ENCODE results near the gene ZNF483.
A peak's percentile ranks its signal among the peaks of the same experiment; 100 is the strongest.
"Not testable (repeated sequence)": the region's sequence is repeated elsewhere in the genome, so short reads cannot be mapped to it uniquely, and the experiment has no call there.

ZNF483 gene

GRCh38 chr9:111501648-111502047 lies 23.3 kb upstream of the ZNF483 start:
- H3K4me1 ChIP-seq (ENCODE audit: control insufficient read depth in 1 of 2, insufficient read depth in 2 of 2, low read length in 2 of 2) = no peaks in the 10 kb centered on the region
- H3K4me3 ChIP-seq (ENCODE audit: low read depth in 1 of 2, low read length in 2 of 2) = no peak overlapping the region
- no peaks in the 10 kb centered on the region for H3K36me3 ChIP-seq (ENCODE audit: control insufficient read depth in 1 of 2, insufficient read depth in 2 of 2, low read length in 2 of 2)
- H3K27ac ChIP-seq (ENCODE audit: low read length) = no peak overlapping the region
- H3K9me3 ChIP-seq (ENCODE audit: control insufficient read depth in 1 of 2, low read length in 2 of 2) = peaks cover 0 to 2% of the 10 kb centered on the region in 2 donors
- H3K27me3 ChIP-seq (ENCODE audit: low read depth, low read length) = no peaks in the 10 kb centered on the region

GRCh38 chr9:111502506-111502905 lies 22.5 kb upstream of the ZNF483 start:
- H3K27ac ChIP-seq (ENCODE audit: low read length) = no peak overlapping the region
- H3K36me3 ChIP-seq (ENCODE audit: control insufficient read depth in 1 of 2, insufficient read depth in 2 of 2, low read length in 2 of 2) = no peaks in the 10 kb centered on the region
- H3K4me3 ChIP-seq (ENCODE audit: low read depth in 1 of 2, low read length in 2 of 2) = no peak overlapping the region
- H3K4me1 ChIP-seq (ENCODE audit: control insufficient read depth in 1 of 2, insufficient read depth in 2 of 2, low read length in 2 of 2) = no peaks in the 10 kb centered on the region
- no peaks in the 10 kb centered on the region for H3K27me3 ChIP-seq (ENCODE audit: low read depth, low read length)
- H3K9me3 ChIP-seq (ENCODE audit: control insufficient read depth in 1 of 2, low read length in 2 of 2) = peaks cover 0 to 2% of the 10 kb centered on the region in 2 donors

GRCh38 chr9:111511581-111511980 lies 13.4 kb upstream of the ZNF483 start:
- H3K4me3 ChIP-seq (ENCODE audit: low read depth in 1 of 2, low read length in 2 of 2); H3K27me3 ChIP-seq (ENCODE audit: low read depth, low read length); H3K27ac ChIP-seq (ENCODE audit: low read length): not testable (repeated sequence)

GRCh38 chr9:111514967-111515366 lies 10.0 kb upstream of the ZNF483 start:
- Histone ChIP-seq H3K27ac (ENCODE audit: low read length) (no peak overlapping the region), H3K4me3 (ENCODE audit: low read depth in 1 of 2, low read length in 2 of 2) (no peak overlapping the region), H3K27me3 (ENCODE audit: low read depth, low read length) (no peaks in the 10 kb centered on the region), H3K36me3 (ENCODE audit: control insufficient read depth in 1 of 2, insufficient read depth in 2 of 2, low read length in 2 of 2) (no peaks in the 10 kb centered on the region), H3K9me3 (ENCODE audit: control insufficient read depth in 1 of 2, low read length in 2 of 2) (no peaks in the 10 kb centered on the region), H3K4me1 (ENCODE audit: control insufficient read depth in 1 of 2, insufficient read depth in 2 of 2, low read length in 2 of 2) (no peaks in the 10 kb centered on the region)

More at GRCh38 chr9:111511581-111511980, 13.4 kb upstream of the ZNF483 start:
- H3K4me1 ChIP-seq (ENCODE audit: control insufficient read depth in 1 of 2, insufficient read depth in 2 of 2, low read length in 2 of 2); H3K9me3 ChIP-seq (ENCODE audit: control insufficient read depth in 1 of 2, low read length in 2 of 2); H3K36me3 ChIP-seq (ENCODE audit: control insufficient read depth in 1 of 2, insufficient read depth in 2 of 2, low read length in 2 of 2): not testable (repeated sequence)

- Histone ChIP-seq H3K27me3 (ENCODE audit: low read depth, low read length) (no peaks in the 10 kb centered on the region), H3K4me3 (ENCODE audit: low read depth in 1 of 2, low read length in 2 of 2) (no peak overlapping the region), H3K4me1 (ENCODE audit: control insufficient read depth in 1 of 2, insufficient read depth in 2 of 2, low read length in 2 of 2) (no peaks in the 10 kb centered on the region), H3K36me3 (ENCODE audit: control insufficient read depth in 1 of 2, insufficient read depth in 2 of 2, low read length in 2 of 2) (no peaks in the 10 kb centered on the region), H3K9me3 (ENCODE audit: control insufficient read depth in 1 of 2, low read length in 2 of 2) (no peaks in the 10 kb centered on the region), H3K27ac (ENCODE audit: low read length) (no peak overlapping the region)
Measured at GRCh38 chr9:111516061-111516465, 8.9 kb upstream of the ZNF483 start.

- Histone ChIP-seq H3K4me1 (ENCODE audit: control insufficient read depth in 1 of 2, insufficient read depth in 2 of 2, low read length in 2 of 2) (peaks cover 0 to 5% of the 10 kb centered on the region in 2 donors), H3K27ac (ENCODE audit: low read length) (no peak overlapping the region), H3K4me3 (ENCODE audit: low read depth in 1 of 2, low read length in 2 of 2) (peak overlapping the region; percentile 88 to 93), H3K36me3 (ENCODE audit: control insufficient read depth in 1 of 2, insufficient read depth in 2 of 2, low read length in 2 of 2) (peaks cover 0 to 21% of the 10 kb centered on the region in 2 donors), H3K9me3 (ENCODE audit: control insufficient read depth in 1 of 2, low read length in 2 of 2) (no peaks in the 10 kb centered on the region), H3K27me3 (ENCODE audit: low read depth, low read length) (no peaks in the 10 kb centered on the region)
Measured at GRCh38 chr9:111524731-111525055, 286 bp upstream of the ZNF483 start.

- H3K4me1 ChIP-seq (ENCODE audit: control insufficient read depth in 1 of 2, insufficient read depth in 2 of 2, low read length in 2 of 2) = peaks cover 0 to 5% of the 10 kb centered on the region in 2 donors
- H3K4me3 ChIP-seq (ENCODE audit: low read depth in 1 of 2, low read length in 2 of 2) = no peak overlapping the region
- H3K9me3 ChIP-seq (ENCODE audit: control insufficient read depth in 1 of 2, low read length in 2 of 2) = peaks cover 0 to 4% of the 10 kb centered on the region in 2 donors
- peaks cover 0 to 43% of the 10 kb centered on the region in 2 donors for H3K36me3 ChIP-seq (ENCODE audit: control insufficient read depth in 1 of 2, insufficient read depth in 2 of 2, low read length in 2 of 2)
- H3K27ac ChIP-seq (ENCODE audit: low read length) = no peak overlapping the region
- no peaks in the 10 kb centered on the region for H3K27me3 ChIP-seq (ENCODE audit: low read depth, low read length)
Measured at GRCh38 chr9:111527347-111527746, 2.4 kb downstream of the ZNF483 start.

- H3K36me3 ChIP-seq (ENCODE audit: control insufficient read depth in 1 of 2, insufficient read depth in 2 of 2, low read length in 2 of 2) = peaks cover 8 to 66% of the 10 kb centered on the region in 2 donors
- no peak overlapping the region for H3K27ac ChIP-seq (ENCODE audit: low read length)
- H3K4me3 ChIP-seq (ENCODE audit: low read depth in 1 of 2, low read length in 2 of 2) = no peak overlapping the region
- peaks cover 0 to 5% of the 10 kb centered on the region in 2 donors for H3K4me1 ChIP-seq (ENCODE audit: control insufficient read depth in 1 of 2, insufficient read depth in 2 of 2, low read length in 2 of 2)
- H3K9me3 ChIP-seq (ENCODE audit: control insufficient read depth in 1 of 2, low read length in 2 of 2) = peaks cover 4 to 16% of the 10 kb centered on the region in 2 donors
- no peaks in the 10 kb centered on the region for H3K27me3 ChIP-seq (ENCODE audit: low read depth, low read length)
Measured at GRCh38 chr9:111529787-111530186, 4.8 kb downstream of the ZNF483 start.

GRCh38 chr9:111531716-111532115 lies 6.7 kb downstream of the ZNF483 start:
- H3K36me3 ChIP-seq (ENCODE audit: control insufficient read depth in 1 of 2, insufficient read depth in 2 of 2, low read length in 2 of 2) = peaks cover 12 to 78% of the 10 kb centered on the region in 2 donors
- H3K4me3 ChIP-seq (ENCODE audit: low read depth in 1 of 2, low read length in 2 of 2) = no peak overlapping the region
- peaks cover 4 to 23% of the 10 kb centered on the region in 2 donors for H3K9me3 ChIP-seq (ENCODE audit: control insufficient read depth in 1 of 2, low read length in 2 of 2)
- no peaks in the 10 kb centered on the region for H3K4me1 ChIP-seq (ENCODE audit: control insufficient read depth in 1 of 2, insufficient read depth in 2 of 2, low read length in 2 of 2)
- no peak overlapping the region for H3K27ac ChIP-seq (ENCODE audit: low read length)
- no peaks in the 10 kb centered on the region for H3K27me3 ChIP-seq (ENCODE audit: low read depth, low read length)

GRCh38 chr9:111533099-111533790 lies 8.3 kb downstream of the ZNF483 start:
- H3K36me3 ChIP-seq (ENCODE audit: control insufficient read depth in 1 of 2, insufficient read depth in 2 of 2, low read length in 2 of 2) = peaks cover 12 to 85% of the 10 kb centered on the region in 2 donors
- H3K27ac ChIP-seq (ENCODE audit: low read length) = no peak overlapping the region
- no peaks in the 10 kb centered on the region for H3K27me3 ChIP-seq (ENCODE audit: low read depth, low read length)
- H3K4me3 ChIP-seq (ENCODE audit: low read depth in 1 of 2, low read length in 2 of 2) = peak overlapping the region in 1 of 2 donors; percentile 11
- H3K9me3 ChIP-seq (ENCODE audit: control insufficient read depth in 1 of 2, low read length in 2 of 2) = peaks cover 9 to 39% of the 10 kb centered on the region in 2 donors
- H3K4me1 ChIP-seq (ENCODE audit: control insufficient read depth in 1 of 2, insufficient read depth in 2 of 2, low read length in 2 of 2) = no peaks in the 10 kb centered on the region

- no peaks in the 10 kb centered on the region for H3K4me1 ChIP-seq (ENCODE audit: control insufficient read depth in 1 of 2, insufficient read depth in 2 of 2, low read length in 2 of 2)
- H3K27ac ChIP-seq (ENCODE audit: low read length) = no peak overlapping the region
- H3K9me3 ChIP-seq (ENCODE audit: control insufficient read depth in 1 of 2, low read length in 2 of 2) = peaks cover 64 to 91% of the 10 kb centered on the region in 2 donors
- no peaks in the 10 kb centered on the region for H3K27me3 ChIP-seq (ENCODE audit: low read depth, low read length)
- peaks cover 9 to 93% of the 10 kb centered on the region in 2 donors for H3K36me3 ChIP-seq (ENCODE audit: control insufficient read depth in 1 of 2, insufficient read depth in 2 of 2, low read length in 2 of 2)
- H3K4me3 ChIP-seq (ENCODE audit: low read depth in 1 of 2, low read length in 2 of 2) = peak overlapping the region; percentile 13 to 41
Measured at GRCh38 chr9:111542497-111543254, 17.7 kb downstream of the ZNF483 start.

Data from muscle layer of duodenum (tissue), 2 donors.